IMR-90 (cell line): ENCODE results near the gene SPRED2. TPM values are rescaled to one million over a fixed set of nuclear protein-coding genes. Genes with fewer than 3 reads are reported as not detected.
A peak's percentile ranks its signal among the peaks of the same experiment; 100 is the strongest.

Experiments used
- ATAC-seq: fragments of 200-7000 bp; cut with Tn5 transposase; 2 replicates; pipeline ENCODE4 v1.9.1; 2020; ENCODE audit warnings: low read depth, mild to moderate bottlenecking, moderate library complexity
- BruUV-seq: library from RNA; stranded (reverse); fragments of 400-500 nt; replicated peaks from 2 replicates; lab custom pipeline; 2021; lab: Mats Ljungman, UMichigan
- CTCF ChIA-PET: fragments of 300-600 bp; formaldehyde crosslinking; extraction: SDS; loops from one replicate; lab custom pipeline; 2021; ENCODE audit warnings: antibody characterized with exemption; lab: Yijun Ruan, JAX
- POLR2A ChIA-PET: fragments of 300-600 bp; sonication (Branson Sonifier 250); formaldehyde crosslinking; loops from one replicate; lab custom pipeline; 2022; ENCODE audit warnings: antibody characterized with exemption; ENCODE audit not compliant: unreplicated experiment; lab: Charles Lee
- DNase-seq: peaks from one replicate; pipeline ENCODE4 v3.0.0; 2013
- H2AFZ ChIP-seq: replicated peaks from 2 replicates; pipeline ENCODE3; 2013; ENCODE audit warnings: low read length, mild to moderate bottlenecking; ENCODE audit not compliant: poor library complexity
- H2AK5ac ChIP-seq: 2 replicates; pipeline ENCODE4 v1.6.1; 2013; ENCODE audit warnings: low read depth, low read length, inconsistent platforms
- H2AK9ac ChIP-seq: replicated peaks from 2 replicates; pipeline ENCODE3; 2013; ENCODE audit warnings: mild to moderate bottlenecking, low read depth, low read length, moderate library complexity; ENCODE audit not compliant: poor library complexity
- H2BK120ac ChIP-seq: 2 replicates; pipeline ENCODE4 v1.6.1; 2013; ENCODE audit warnings: low read depth, low read length, inconsistent platforms
- H2BK15ac ChIP-seq: 3 replicates; pipeline ENCODE4 v1.6.1; 2013; ENCODE audit warnings: low read depth, low read length, inconsistent platforms
- H2BK20ac ChIP-seq: 2 replicates; pipeline ENCODE4 v1.6.1; 2013; ENCODE audit warnings: low read depth, mild to moderate bottlenecking, inconsistent platforms, low read length, moderate library complexity
- H2BK5ac ChIP-seq: 2 replicates; pipeline ENCODE4 v1.6.1; 2013; ENCODE audit warnings: mild to moderate bottlenecking, low read depth, low read length, inconsistent platforms; ENCODE audit not compliant: poor library complexity, severe bottlenecking
- H3K14ac ChIP-seq: replicated peaks from 2 replicates; pipeline ENCODE4 v1.6.1; 2013; ENCODE audit warnings: low read depth, low read length, inconsistent platforms
- H3K18ac ChIP-seq: 2 replicates; pipeline ENCODE4 v1.6.1; 2013; ENCODE audit warnings: low read depth, low read length, control low read depth
- H3K23ac ChIP-seq: 2 replicates; pipeline ENCODE4 v1.6.1; 2013; ENCODE audit warnings: low read depth, low read length, inconsistent platforms
- H3K27ac ChIP-seq: 2 replicates; pipeline ENCODE4 v1.5.1; 2013; ENCODE audit warnings: mild to moderate bottlenecking, control low read depth, low read length; ENCODE audit not compliant: insufficient read depth
- H3K27me3 ChIP-seq: 2 replicates; pipeline ENCODE4 v1.6.1; 2013; ENCODE audit warnings: low read length; ENCODE audit not compliant: control insufficient read depth, insufficient read depth
- H3K36me3 ChIP-seq: 2 replicates; pipeline ENCODE4 v1.6.1; 2013; ENCODE audit warnings: low read length, mixed read lengths; ENCODE audit not compliant: control insufficient read depth, insufficient read depth
- H3K4ac ChIP-seq: 2 replicates; pipeline ENCODE4 v1.6.1; 2013; ENCODE audit warnings: low read depth, low read length, inconsistent platforms
- H3K4me1 ChIP-seq: 2 replicates; pipeline ENCODE4 v1.6.1; 2013; ENCODE audit warnings: low read length, mixed read lengths; ENCODE audit not compliant: control insufficient read depth, insufficient read depth
- H3K4me2 ChIP-seq: 2 replicates; pipeline ENCODE4 v1.6.1; 2013; ENCODE audit warnings: low read depth, mild to moderate bottlenecking, control low read depth, low read length, moderate library complexity
- H3K4me3 ChIP-seq: 2 replicates; pipeline ENCODE4 v1.5.1; 2013; ENCODE audit warnings: low read depth, mild to moderate bottlenecking, control low read depth, low read length, moderate library complexity; ENCODE audit not compliant: insufficient read depth
- H3K56ac ChIP-seq: 2 replicates; pipeline ENCODE4 v1.6.1; 2013; ENCODE audit warnings: low read length, inconsistent platforms; ENCODE audit not compliant: insufficient read depth; ENCODE audit errors: extremely low read depth
- H3K79me1 ChIP-seq, 2 experiments: 2 replicates each; pipeline ENCODE4 v1.6.1; 2013; ENCODE audit warnings: low read length in 2 of 2, inconsistent platforms in 1 of 2, low read depth in 1 of 2
- H3K9ac ChIP-seq: 2 replicates; pipeline ENCODE4 v1.6.1; 2013; ENCODE audit warnings: low read depth, low read length, control low read depth
- H3K9me1 ChIP-seq: 2 replicates; pipeline ENCODE4 v1.6.1; 2013; ENCODE audit warnings: low read length, inconsistent platforms; ENCODE audit not compliant: insufficient read depth
- H3K9me3 ChIP-seq: 2 replicates; pipeline ENCODE4 v1.6.1; 2013; ENCODE audit warnings: low read length; ENCODE audit not compliant: control insufficient read depth, insufficient read depth
- H4K20me1 ChIP-seq: 2 replicates; pipeline ENCODE4 v1.6.1; 2013; ENCODE audit warnings: low read length, inconsistent platforms; ENCODE audit not compliant: insufficient read depth
- H4K5ac ChIP-seq: 2 replicates; pipeline ENCODE4 v1.6.1; 2013; ENCODE audit warnings: mild to moderate bottlenecking, low read depth, low read length, control low read depth
- H4K8ac ChIP-seq, 2 experiments: 2 replicates each; pipeline ENCODE4 v1.6.1; 2013; ENCODE audit warnings: low read depth in 2 of 2, low read length in 2 of 2, control low read depth in 1 of 2, inconsistent platforms in 1 of 2
- H4K91ac ChIP-seq: 2 replicates; pipeline ENCODE4 v1.6.1; 2013; ENCODE audit warnings: low read depth, low read length, inconsistent platforms; ENCODE audit not compliant: insufficient read depth
- BHLHE40 ChIP-seq: fragments of 150-350 bp; IDR thresholded peaks from 2 replicates; pipeline ENCODE4 v1.6.1; 2016; ENCODE audit warnings: mild to moderate bottlenecking, low read depth, low read length
- CHD1 ChIP-seq: IDR thresholded peaks from 2 replicates; pipeline ENCODE4 v1.6.1; 2012; ENCODE audit warnings: low read depth, low read length, improper control_type of control experiment
- ELK1 ChIP-seq: fragments of 150-350 bp; IDR thresholded peaks from 2 replicates; pipeline ENCODE4 v1.6.1; 2016; ENCODE audit warnings: low read depth, mild to moderate bottlenecking, low read length, moderate library complexity, borderline replicate concordance
- FOS ChIP-seq: fragments of 150-350 bp; IDR thresholded peaks from 2 replicates; pipeline ENCODE4 v1.6.1; 2016; ENCODE audit warnings: low read depth, low read length
- MAFK ChIP-seq: IDR thresholded peaks from 2 replicates; pipeline ENCODE4 v1.6.1; 2012; ENCODE audit warnings: low read depth, low read length, improper control_type of control experiment
- MAZ ChIP-seq: IDR thresholded peaks from 2 replicates; pipeline ENCODE4 v1.6.1; 2012; ENCODE audit warnings: low read depth, mild to moderate bottlenecking, low read length, improper control_type of control experiment, moderate library complexity, borderline replicate concordance
- MXI1 ChIP-seq: IDR thresholded peaks from 2 replicates; pipeline ENCODE4 v1.6.1; 2012; ENCODE audit warnings: low read depth, mild to moderate bottlenecking, low read length, moderate library complexity, borderline replicate concordance
- NFE2L2 ChIP-seq: fragments of 150-350 bp; IDR thresholded peaks from 2 replicates; pipeline ENCODE4 v1.6.1; 2016; ENCODE audit warnings: low read depth, mild to moderate bottlenecking, low read length
- POLR2A ChIP-seq: IDR thresholded peaks from 2 replicates; pipeline ENCODE4 v1.6.1; 2012; ENCODE audit warnings: mild to moderate bottlenecking, low read depth, low read length
- RAD21 ChIP-seq: IDR thresholded peaks from 2 replicates; pipeline ENCODE4 v1.6.1; 2012; ENCODE audit warnings: low read length, improper control_type of control experiment
- RCOR1 ChIP-seq: IDR thresholded peaks from 2 replicates; pipeline ENCODE4 v1.6.1; 2012; ENCODE audit warnings: mild to moderate bottlenecking, low read length, improper control_type of control experiment; ENCODE audit not compliant: insufficient replicate concordance
- RFX5 ChIP-seq: IDR thresholded peaks from 2 replicates; pipeline ENCODE4 v1.8.0; 2012; ENCODE audit warnings: low read depth, mild to moderate bottlenecking, low read length, moderate library complexity
- SMC3 ChIP-seq: fragments of 150-350 bp; IDR thresholded peaks from 2 replicates; pipeline ENCODE4 v1.6.1; 2016; ENCODE audit warnings: low read depth, mild to moderate bottlenecking, antibody characterized with exemption, low read length, moderate library complexity
- USF2 ChIP-seq: fragments of 150-350 bp; IDR thresholded peaks from 2 replicates; pipeline ENCODE4 v1.6.1; 2017; ENCODE audit warnings: mild to moderate bottlenecking, antibody characterized with exemption, low read length, low read depth
- WGBS, 2 experiments: methylation state at CpG; one replicate each; pipeline versions ENCODE4 v1.1.5 to v1.1.7; 2013; ENCODE audit warnings: missing lambda C conversion rate in 2 of 2; ENCODE audit not compliant: insufficient read length in 1 of 2; ENCODE audit errors: extremely low coverage in 2 of 2; 5-methylcytosine and 5-hydroxymethylcytosine counted together
- dilution Hi-C: fragments of 300-500 bp; cut with HindIII; formaldehyde crosslinking; loops from one replicate; pipeline ENCODE4 v1.14.3; 2018; ENCODE audit warnings: low sequenced_read_pairs; ENCODE audit not compliant: unreplicated experiment
- in situ Hi-C: fragments of 300-500 bp; cut with MboI; formaldehyde crosslinking; loops from 3 replicates; pipeline ENCODE4 v1.14.3; 2019; ENCODE audit warnings: low sequenced_read_pairs, inconsistent platforms, mixed read lengths
- intact Hi-C: fragments of 100-400 bp; cut with micrococcal nuclease; formaldehyde crosslinking; loops from 2 replicates; pipeline ENCODE4 v1.10.0; 2022
- polyA plus RNA-seq, 3 experiments: library from polyadenylated mRNA; depleted of rRNA; stranded (reverse); fragments of >200 nt; gene quantifications; 2 replicates each; pipeline ENCODE4 v1.2.3, GENCODE V29; 2012; ENCODE audit warnings: low replicate concordance in 1 of 3
- total RNA-seq: library from RNA; depleted of rRNA; stranded (reverse); fragments of >200 nt; gene quantifications from 2 replicates; pipeline ENCODE4 v1.2.3, GENCODE V29; 2012
- TF ChIP-seq, protein P1 (sequence below): conservative IDR thresholded peaks from 2 replicates; pipeline ENCODE4 v1.5.1; 2012; ENCODE audit warnings: mild to moderate bottlenecking, low read depth, low read length, improper control_type of control experiment

Gene SPRED2
- total and polyA plus RNA-seq, 2 of the 4 experiments (the other 2 are of a cell fraction), result 4.8 to 18.7 TPM

GRCh38 chr2:65367524-65367923 is 64.9 kb downstream of the SPRED2 start:
- Histone ChIP-seq H3K23ac (no peak overlapping the region), H2BK20ac (no peak overlapping the region), H4K91ac (no peak overlapping the region; the same call in 1 of the 2 replicates), H3K56ac (no peak overlapping the region), H3K14ac (0 out of 2 replicates have a peak overlapping the region, but pooled peaks have one; percentile 8), H2AK5ac (no peak overlapping the region), H2BK15ac (no peak overlapping the region), H3K4me1 (peaks cover 19% of the 10 kb centered on the region), H3K9me3 (no peaks in the 10 kb centered on the region), H2BK5ac (peak overlapping the region; percentile 47), H4K5ac (no peak overlapping the region), H2BK120ac (0 out of 2 replicates have a peak overlapping the region, but pooled peaks have one; percentile 5), H3K36me3 (no peaks in the 10 kb centered on the region), H4K8ac (peak overlapping the region in 1 of 2 experiments; percentile 4; a peak in 1 of 4 replicates), H3K79me1 (peaks cover 25 to 75% of the 10 kb centered on the region in 2 experiments), H2AFZ (no peak overlapping the region), H3K18ac (no peak overlapping the region), H3K4me2 (no peak overlapping the region), H3K4me3 (no peak overlapping the region), H2AK9ac (no peak overlapping the region), H3K9me1 (peaks cover 9% of the 10 kb centered on the region; the same call in 1 of the 2 replicates), H3K27me3 (no peaks in the 10 kb centered on the region), H3K27ac (no peak overlapping the region), H4K20me1 (peaks cover 42% of the 10 kb centered on the region; the same call in 1 of the 2 replicates), H3K9ac (no peak overlapping the region), H3K4ac (peak overlapping the region; percentile 2; the same call in 1 of the 2 replicates)
- intact Hi-C loops, result loop anchor here (1.0 to 5.0 kb wide), 4 partner anchors 30 to 85 kb away; partner anchors contain the start of gene SPRED2
- dilution Hi-C loops, result no loop called here
- BruUV-seq, result no TSS peak
- no CpG with 5 or more reads among the region's 4 CpGs for WGBS, 2 experiments
- ChIA-PET POLR2A (interaction anchor here (0.7 kb wide), 1 partner anchor 312 kb away, joined by 4 read pairs; no protein-coding TSS in a partner anchor), CTCF (interaction anchor here (1.0 to 1.6 kb wide), 3 partner anchors 10 to 185 kb away, joined by 3 to 4 read pairs (median 4); no protein-coding TSS in a partner anchor)
- in situ Hi-C loops, result no loop called here
- peak; percentile 75 for ATAC-seq
- DNase-seq, result peak; percentile 98
- TF ChIP-seq, protein P1, sequence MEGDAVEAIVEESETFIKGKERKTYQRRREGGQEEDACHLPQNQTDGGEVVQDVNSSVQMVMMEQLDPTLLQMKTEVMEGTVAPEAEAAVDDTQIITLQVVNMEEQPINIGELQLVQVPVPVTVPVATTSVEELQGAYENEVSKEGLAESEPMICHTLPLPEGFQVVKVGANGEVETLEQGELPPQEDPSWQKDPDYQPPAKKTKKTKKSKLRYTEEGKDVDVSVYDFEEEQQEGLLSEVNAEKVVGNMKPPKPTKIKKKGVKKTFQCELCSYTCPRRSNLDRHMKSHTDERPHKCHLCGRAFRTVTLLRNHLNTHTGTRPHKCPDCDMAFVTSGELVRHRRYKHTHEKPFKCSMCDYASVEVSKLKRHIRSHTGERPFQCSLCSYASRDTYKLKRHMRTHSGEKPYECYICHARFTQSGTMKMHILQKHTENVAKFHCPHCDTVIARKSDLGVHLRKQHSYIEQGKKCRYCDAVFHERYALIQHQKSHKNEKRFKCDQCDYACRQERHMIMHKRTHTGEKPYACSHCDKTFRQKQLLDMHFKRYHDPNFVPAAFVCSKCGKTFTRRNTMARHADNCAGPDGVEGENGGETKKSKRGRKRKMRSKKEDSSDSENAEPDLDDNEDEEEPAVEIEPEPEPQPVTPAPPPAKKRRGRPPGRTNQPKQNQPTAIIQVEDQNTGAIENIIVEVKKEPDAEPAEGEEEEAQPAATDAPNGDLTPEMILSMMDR, result no peak
- TF ChIP-seq RFX5, result no peak
- no peak for TF ChIP-seq POLR2A
- 0 out of 2 replicates have a peak, but pooled peaks have one; percentile 18 for TF ChIP-seq SMC3
- TF ChIP-seq FOS, result 0 out of 2 replicates have a peak, but pooled peaks have one; percentile 23
- TF ChIP-seq MXI1, result no peak
- no peak for TF ChIP-seq CHD1
- TF ChIP-seq USF2, result no peak
- no peak for TF ChIP-seq MAFK
- 0 out of 2 replicates have a peak, but pooled peaks have one; percentile 14 for TF ChIP-seq MAZ
- TF ChIP-seq ELK1, result no peak
- TF ChIP-seq RCOR1, result no peak
- TF ChIP-seq BHLHE40, result peak; percentile 49
- no peak for TF ChIP-seq NFE2L2
- TF ChIP-seq RAD21, result peak; percentile 37
